ENCODE measurements around the gene BSN. TPM values are rescaled to one million over a fixed set of nuclear protein-coding genes. Genes with fewer than 3 reads are reported as not detected.

BSN gene
- total RNA-seq, 3 donors from 2014 or later = 0.17 to 1.2 (median 0.36) TPM

GRCh38 chr3:49554633-49555265 is 472 bp downstream of the BSN start:
- Histone ChIP-seq H3K4me3 (no peak overlapping the region), H3K4me1 (ENCODE audit: low read depth) (no peaks in the 10 kb centered on the region), H3K36me3 (ENCODE audit: low read depth) (no peaks in the 10 kb centered on the region), H3K9me3 (no peaks in the 10 kb centered on the region)
- intact Hi-C loops (cut with DNase I, micrococcal nuclease) = no loop called here
- no peak for TF ChIP-seq CTCF (IDR thresholded peaks at IDR 0.05)
- peak; percentile 89 for ATAC-seq
- DNase-seq = peak in 2 of 3 donors; percentile 64 to 75

GRCh38 chr3:49556500-49557275 is 2.4 kb downstream of the BSN start:
- DNase-seq (no peak), ATAC-seq (no peak)
- no peaks in the 10 kb centered on the region for H3K9me3 ChIP-seq
- intact Hi-C loops (cut with DNase I, micrococcal nuclease) = no loop called here
- TF ChIP-seq CTCF (IDR thresholded peaks at IDR 0.05) = no peak
- no peak overlapping the region for H3K4me3 ChIP-seq
- no peaks in the 10 kb centered on the region for H3K4me1 ChIP-seq (ENCODE audit: low read depth)
- H3K36me3 ChIP-seq (ENCODE audit: low read depth) = no peaks in the 10 kb centered on the region

GRCh38 chr3:49563040-49563578 is 8.8 kb downstream of the BSN start:
- DNase-seq (no peak), ATAC-seq (no peak)
- no peak for TF ChIP-seq CTCF (IDR thresholded peaks at IDR 0.05)
- no peaks in the 10 kb centered on the region for H3K36me3 ChIP-seq (ENCODE audit: low read depth)
- no peaks in the 10 kb centered on the region for H3K9me3 ChIP-seq
- no peak overlapping the region for H3K4me3 ChIP-seq
- intact Hi-C loops (cut with DNase I, micrococcal nuclease) = no loop called here
- no peaks in the 10 kb centered on the region for H3K4me1 ChIP-seq (ENCODE audit: low read depth)

DNA sequence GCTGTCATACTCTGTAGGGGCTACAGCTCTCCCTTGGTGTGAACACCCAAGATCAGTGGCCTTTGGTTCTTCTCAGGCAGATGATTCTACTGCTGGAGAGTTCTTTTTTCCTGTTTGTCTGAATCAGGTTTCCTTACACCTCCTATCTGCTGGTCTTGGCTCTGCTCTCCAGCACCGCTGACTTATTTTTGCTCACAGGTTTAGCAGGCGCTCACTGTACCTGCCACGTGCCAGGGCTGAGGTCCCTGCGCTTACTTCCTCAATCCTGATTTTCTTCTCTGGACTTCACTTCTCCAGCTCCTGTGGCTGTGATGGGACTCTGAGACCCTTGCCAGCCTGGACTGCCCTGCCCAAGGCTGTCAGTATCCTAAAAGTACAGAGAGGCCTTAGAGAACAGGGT is 9.5 kb downstream of the BSN start:
- Histone ChIP-seq H3K36me3 (ENCODE audit: low read depth) (no peaks in the 10 kb centered on the region), H3K9me3 (no peaks in the 10 kb centered on the region), H3K4me3 (no peak overlapping the region), H3K4me1 (ENCODE audit: low read depth) (no peaks in the 10 kb centered on the region)
- no peak for TF ChIP-seq CTCF (IDR thresholded peaks at IDR 0.05)
- ATAC-seq (no peak), DNase-seq (no peak)
- intact Hi-C loops (cut with DNase I, micrococcal nuclease) = no loop called here

DNA sequence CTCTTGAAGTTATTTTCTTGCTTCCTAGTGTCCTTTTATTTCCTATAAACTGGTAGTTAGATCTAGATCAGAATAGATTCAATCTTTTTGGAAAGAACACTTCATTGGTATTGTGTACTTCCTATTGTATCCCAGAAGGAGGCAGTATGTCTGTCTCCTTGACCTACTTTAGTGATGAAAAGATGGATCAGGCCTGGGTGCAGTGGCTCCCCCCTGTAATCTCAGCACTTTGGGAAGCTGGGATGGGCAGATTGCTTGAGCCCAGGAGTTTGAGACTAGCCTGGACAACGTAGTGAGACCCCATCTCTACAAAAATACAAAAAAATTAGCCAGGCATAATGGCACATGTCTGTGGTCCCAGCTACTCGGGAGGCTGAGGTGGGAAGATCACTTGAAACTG is 12.0 kb downstream of the BSN start:
- Histone ChIP-seq H3K4me3 (no peak overlapping the region), H3K36me3 (ENCODE audit: low read depth) (no peaks in the 10 kb centered on the region), H3K4me1 (ENCODE audit: low read depth) (no peaks in the 10 kb centered on the region), H3K9me3 (no peaks in the 10 kb centered on the region)
- no peak for ATAC-seq
- intact Hi-C loops (cut with DNase I, micrococcal nuclease) = no loop called here
- TF ChIP-seq CTCF (IDR thresholded peaks at IDR 0.05) = no peak
- no peak for DNase-seq
